Ovary (tissue), 9 donors: Measurements from ENCODE around the gene TANC2. TPM values are rescaled to one million over a fixed set of nuclear protein-coding genes. Genes with fewer than 3 reads are reported as not detected.

Source experiments
- DNase-seq, 5 donors: peaks; one replicate each; pipeline ENCODE4 v3.0.0-alpha.2; 2019 to 2020
- H3K27ac ChIP-seq, 2 donors: fragments of 200-600 bp; one replicate each; pipeline versions ENCODE4 v1.5.1 to v1.8.0; 2019 to 2022
- H3K27me3 ChIP-seq: fragments of 200-600 bp; one replicate; pipeline ENCODE4 v1.8.0; 2022
- H3K36me3 ChIP-seq: fragments of 200-600 bp; sonication (generic); one replicate; pipeline ENCODE4 v1.5.1; 2019
- H3K4me1 ChIP-seq: one replicate; pipeline ENCODE4 v1.8.1; 2013; ENCODE audit warnings: mild to moderate bottlenecking, moderate library complexity; ENCODE audit not compliant: insufficient read depth
- H3K4me3 ChIP-seq: fragments of 200-600 bp; sonication (generic); one replicate; pipeline ENCODE4 v1.5.1; 2017
- H3K9me3 ChIP-seq, 2 donors: fragments of 200-600 bp in 1 of 2; sonication (generic) in 1 of 2; one replicate each; pipeline versions ENCODE4 v1.5.1 to v1.8.1; 2013 to 2019; ENCODE audit warnings: mild to moderate bottlenecking in 1 of 2, moderate library complexity in 1 of 2
- CTCF ChIP-seq, 3 donors: fragments of 450-650 bp in 2 of 3; fragments of 200-600 bp in 1 of 3; IDR thresholded peaks; one replicate each; pipeline versions ENCODE4 v1.5.1 to v1.8.0; 2016 to 2022; ENCODE audit warnings: antibody characterized with exemption in 3 of 3, mild to moderate bottlenecking in 1 of 3
- EP300 ChIP-seq: sonication (generic); formaldehyde crosslinking; IDR thresholded peaks from one replicate; pipeline ENCODE4 v1.6.1; 2017; ENCODE audit warnings: antibody characterized with exemption
- POLR2A ChIP-seq: fragments of 450-650 bp; IDR thresholded peaks from one replicate; pipeline ENCODE4 v1.6.1; 2017; ENCODE audit warnings: antibody characterized with exemption, mild to moderate bottlenecking, moderate library complexity
- WGBS, 3 donors: extraction: QIAGEN DNeasy Blood & Tissue Kit in 1 of 3; methylation state at CpG; one replicate each; pipeline versions ENCODE4 v1.1.5 to v1.1.7; 2013 to 2017; 5-methylcytosine and 5-hydroxymethylcytosine counted together
- intact Hi-C, 4 donors: fragments of 100-400 bp; cut with DNase I; formaldehyde crosslinking; loops; one replicate each; pipeline versions ENCODE4 v1.11.0 to v1.15.1; 2022 to 2023
- polyA plus RNA-seq, 2 donors: library from polyadenylated mRNA; stranded (reverse); fragments of 200-250 nt in 1 of 2; fragments of 350-450 nt in 1 of 2; fragmentation: Illumina TruSeq in 1 of 2; extraction: RNeasy Lipid Tissue Mini Kit (QIAGEN cat#74804) in 1 of 2; gene quantifications; one replicate each; pipeline ENCODE4 v1.2.3, GENCODE V29; 2013 to 2014
- total RNA-seq, 7 donors: library from RNA; depleted of rRNA in 2 of 7; stranded (reverse); fragments of >200 nt in 2 of 7; fragmentation: NEBNext Ultra II Directional in 3 of 7; extraction: Animal tissue kit (Norgen Biotek cat#: 25700) in 3 of 7; gene quantifications; one replicate each; pipeline versions ENCODE4 v1.1.0 to v1.2.4, GENCODE V29; 2016 to 2023
- donor health status: DM: no; HTN: no; CAD: no; lungs with moderate emphysema.
- donor health status: DM: no; HTN: no; CAD: no.
- donor health status: Bipolar disorder and iron deficiency.
- donor health status: DM: yes; HTN: yes; CAD: no.
- donor health status: DM: no; HTN: no; CAD: no.
- donor health status: DM: yes; HTN: yes; CAD: no.

The TANC2 gene
- total and polyA plus RNA-seq, 9 donors = 3.5 to 45.4 (median 15.4) TPM

- Histone ChIP-seq H3K27ac (no peak overlapping the region), H3K4me1 (no peaks in the 10 kb centered on the region), H3K36me3 (no peaks in the 10 kb centered on the region), H3K9me3 (no peaks in the 10 kb centered on the region), H3K27me3 (no peaks in the 10 kb centered on the region), H3K4me3 (no peak overlapping the region)
- TF ChIP-seq POLR2A (no peak), CTCF (IDR thresholded peaks at IDR 0.05) (no peak), EP300 (no peak)
- WGBS, 3 donors = 90 to 92% (median 92%) methylated on average over 4 of the region's 4 CpGs
- no peak for DNase-seq
- intact Hi-C loops = no loop called here
These were observed 10.1 kb upstream of the TANC2 start for GRCh38 chr17:62955841-62956352.

- 64 to 73% (median 67%) methylated on average over 3 of the region's 3 CpGs for WGBS, 3 donors
- Histone ChIP-seq H3K36me3 (no peaks in the 10 kb centered on the region), H3K27ac (no peak overlapping the region), H3K4me3 (no peak overlapping the region), H3K4me1 (no peaks in the 10 kb centered on the region), H3K9me3 (no peaks in the 10 kb centered on the region), H3K27me3 (no peaks in the 10 kb centered on the region)
- DNase-seq = no peak
- TF ChIP-seq EP300 (no peak), CTCF (IDR thresholded peaks at IDR 0.05) (no peak)
- intact Hi-C loops = loop anchor here in 2 of 4 donors (10.0 kb wide), 2 partner anchors 258 to 442 kb away; no protein-coding TSS in a partner anchor
These were observed 2.7 kb upstream of the TANC2 start for GRCh38 chr17:62963296-62963695.

GRCh38 chr17:62964506-62964905 is 1.5 kb upstream of the TANC2 start:
- Histone ChIP-seq H3K9me3 (no peaks in the 10 kb centered on the region), H3K36me3 (no peaks in the 10 kb centered on the region), H3K4me3 (no peak overlapping the region), H3K4me1 (no peaks in the 10 kb centered on the region), H3K27me3 (no peaks in the 10 kb centered on the region), H3K27ac (no peak overlapping the region)
- intact Hi-C loops = loop anchor here in 2 of 4 donors (10.0 kb wide), 2 partner anchors 260 to 440 kb away; no protein-coding TSS in a partner anchor
- DNase-seq = no peak
- 73 to 79% (median 77%) methylated on average over 4 of the region's 4 CpGs for WGBS, 3 donors
- TF ChIP-seq CTCF (IDR thresholded peaks at IDR 0.05) (no peak), POLR2A (no peak), EP300 (no peak)

- Histone ChIP-seq H3K36me3 (no peaks in the 10 kb centered on the region), H3K27me3 (no peaks in the 10 kb centered on the region), H3K4me3 (peak overlapping the region; percentile 44), H3K9me3 (no peaks in the 10 kb centered on the region), H3K4me1 (no peaks in the 10 kb centered on the region), H3K27ac (peak overlapping the region; percentile 50 to 77)
- intact Hi-C loops = loop anchor here (5.0 to 10.0 kb wide), 4 partner anchors 260 to 440 kb away; no protein-coding TSS in a partner anchor
- DNase-seq = no peak
- 72 to 77% (median 74%) methylated on average over 19 of the region's 19 CpGs for WGBS, 3 donors
- TF ChIP-seq POLR2A (no peak), CTCF (IDR thresholded peaks at IDR 0.05) (no peak), EP300 (no peak)
These were observed 805 bp upstream of the TANC2 start for GRCh38 chr17:62965174-62965685.
